Nucleus accumbens (tissue), 56 donors: ENCODE results near the gene UGP2.

ENCODE experiments used
- DNase-seq, 56 donors: peaks; one replicate each; lab custom pipeline; 2025; lab: John Stamatoyannopoulos, UW

The UGP2 gene

DNA sequence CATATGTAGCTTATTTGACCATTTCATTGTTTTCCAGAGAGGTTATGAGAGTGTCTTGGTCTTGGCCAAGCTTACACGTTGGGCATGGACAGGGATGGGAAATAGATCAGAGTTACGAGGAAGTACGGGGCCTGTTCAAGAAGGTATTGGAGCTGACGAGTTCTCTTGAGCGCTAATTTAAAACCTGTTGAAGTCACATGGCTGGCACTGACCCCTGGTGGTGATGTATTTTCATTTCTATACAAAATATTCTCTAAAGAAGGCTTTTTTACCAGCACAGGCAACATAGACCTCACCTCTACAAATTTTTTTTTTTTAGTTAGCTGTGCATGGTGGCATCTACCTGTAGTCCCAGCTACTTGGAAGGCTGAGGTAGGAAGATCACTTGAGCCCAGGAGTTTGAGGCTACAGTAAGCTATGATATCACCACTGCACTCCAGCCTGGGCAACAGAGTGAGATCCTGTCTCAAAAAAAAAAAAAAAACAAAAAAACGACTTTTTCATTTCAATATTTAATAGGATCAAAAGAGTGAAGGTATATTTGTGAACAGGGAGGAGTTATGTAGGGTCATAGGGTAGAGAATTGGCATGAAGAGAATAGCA, 19.6 kb downstream of the UGP2 start:
- DNase-seq, result peak in 15 of 56 donors; percentile 1 to 40 (median 14)

DNA sequence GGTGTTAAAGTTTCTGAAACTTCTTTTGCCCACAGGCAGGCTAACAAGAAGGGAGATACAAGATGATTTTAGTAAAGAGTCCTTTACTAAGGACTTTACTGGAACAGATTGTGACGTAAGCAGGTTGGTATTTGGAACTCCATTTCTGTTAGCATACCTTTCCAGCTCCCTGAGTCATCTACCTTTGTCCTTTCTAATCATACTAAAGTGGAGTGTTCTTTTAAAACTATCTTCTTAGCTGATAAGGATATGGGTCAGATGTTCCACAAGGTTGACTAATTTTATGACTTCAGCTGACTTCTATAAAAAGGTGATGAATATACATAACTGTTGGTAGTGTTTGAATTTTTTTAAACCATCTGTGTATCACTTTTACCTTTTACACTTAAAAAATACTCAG, 21.1 kb downstream of the UGP2 start:
- no peak for DNase-seq

- no peak for DNase-seq
These were observed 22.0 kb downstream of the UGP2 start for GRCh38 chr2:63863707-63864106.

DNA sequence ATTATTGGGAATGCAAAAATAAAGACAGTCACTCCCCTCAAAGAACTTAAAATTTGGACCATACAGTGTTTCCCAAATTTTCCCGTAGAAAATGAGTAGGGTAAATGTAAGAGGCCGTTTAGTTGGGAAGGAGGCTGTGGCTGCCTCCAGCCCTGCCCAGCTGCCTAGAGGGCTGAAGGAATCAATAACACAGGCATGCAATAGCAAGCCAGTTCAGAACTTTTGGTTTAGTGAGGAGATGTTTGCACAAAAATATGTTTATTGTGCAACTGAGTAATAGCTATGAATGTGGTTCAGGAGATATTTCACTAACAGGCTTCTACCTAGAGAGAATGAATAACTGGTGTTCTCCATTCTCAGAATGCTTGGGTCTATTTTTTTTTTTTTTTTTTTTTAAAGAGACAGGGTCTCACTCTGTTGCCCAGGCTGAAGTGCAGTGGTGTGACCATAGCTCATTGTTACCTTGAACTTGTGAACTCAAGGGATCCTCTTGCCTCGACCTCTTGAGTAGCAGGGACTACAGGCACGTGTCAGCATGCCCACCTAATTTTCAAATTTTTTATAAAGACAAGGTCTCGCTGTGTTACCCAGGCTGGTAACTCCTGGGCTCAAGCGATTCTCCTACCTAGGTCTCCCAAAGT, 23.6 kb downstream of the UGP2 start:
- DNase-seq, result no peak

DNA sequence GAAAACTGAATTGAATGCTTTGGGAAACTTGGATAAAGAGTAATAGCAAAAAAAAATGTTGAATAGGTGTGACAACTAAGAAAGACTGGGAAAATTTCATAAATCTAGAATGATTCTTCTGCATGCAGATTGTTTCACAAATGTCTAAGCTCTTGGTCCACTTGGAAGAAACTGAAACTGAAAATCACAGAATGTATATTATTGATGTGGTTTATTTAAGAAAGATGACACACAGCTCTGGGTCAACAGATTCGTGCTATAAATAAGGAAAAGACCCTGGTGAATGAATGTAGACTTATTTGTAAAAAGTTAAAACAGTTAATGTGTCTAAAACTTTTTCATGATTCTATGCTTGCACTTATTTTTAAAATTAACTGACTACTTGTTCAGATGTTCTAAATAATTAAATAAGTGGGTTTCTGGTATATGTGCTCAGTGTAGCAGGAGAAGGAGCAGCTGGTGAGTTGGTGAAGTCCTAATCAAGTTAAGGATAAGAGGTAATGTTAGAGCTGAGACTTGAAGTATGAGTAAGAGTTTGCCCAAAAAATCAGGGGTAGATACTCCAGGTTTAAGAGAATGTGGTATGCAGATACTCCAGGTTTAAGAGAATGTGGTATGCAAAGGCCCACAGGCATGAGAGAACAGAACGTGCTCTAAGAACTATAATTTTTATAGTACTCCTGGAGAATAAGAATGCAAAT, 24.5 kb downstream of the UGP2 start:
- DNase-seq, result no peak

DNA sequence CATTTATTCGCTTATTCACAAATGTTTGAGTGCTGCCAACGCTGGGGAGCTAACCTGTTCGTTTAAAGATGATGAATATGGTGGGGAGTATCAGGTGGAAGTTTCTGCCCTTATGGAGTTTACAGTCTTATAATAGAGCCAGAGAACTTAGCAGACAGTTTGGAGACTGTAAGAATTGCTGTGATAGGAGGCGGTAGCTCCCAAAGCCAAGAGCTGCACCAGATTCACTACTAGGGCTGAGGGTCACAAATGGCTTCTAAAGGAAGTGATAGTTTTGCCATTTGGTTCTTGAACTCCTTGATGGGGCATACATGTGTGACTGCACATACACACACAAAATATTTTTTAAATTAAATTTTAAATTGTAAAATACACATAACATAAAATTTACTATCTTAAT, 29.0 kb downstream of the UGP2 start:
- DNase-seq, result no peak

DNA sequence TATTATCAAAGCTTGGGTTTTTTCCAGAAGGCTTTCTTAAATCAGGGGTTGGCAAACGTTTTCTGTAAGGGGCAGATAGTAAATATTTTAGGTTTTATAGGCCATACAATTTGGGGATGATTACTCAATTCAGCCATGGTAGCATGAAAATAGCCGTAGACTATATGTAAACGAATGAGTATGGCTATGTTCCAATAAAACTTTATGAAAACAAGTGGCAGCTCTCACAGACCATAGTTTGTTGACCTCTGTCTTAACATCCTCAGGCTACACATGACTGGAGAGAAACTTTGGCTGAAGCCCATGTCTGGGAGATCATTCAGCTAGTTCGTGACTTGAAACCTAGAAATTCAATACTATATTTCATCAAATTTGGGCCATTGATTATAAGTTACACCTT, 30.2 kb downstream of the UGP2 start:
- DNase-seq, result no peak

GRCh38 chr2:63872571-63873328, 31.1 kb downstream of the UGP2 start:
- no peak for DNase-seq

- no peak for DNase-seq
These were observed 32.8 kb downstream of the UGP2 start for GRCh38 chr2:63874204-63875130.

DNA sequence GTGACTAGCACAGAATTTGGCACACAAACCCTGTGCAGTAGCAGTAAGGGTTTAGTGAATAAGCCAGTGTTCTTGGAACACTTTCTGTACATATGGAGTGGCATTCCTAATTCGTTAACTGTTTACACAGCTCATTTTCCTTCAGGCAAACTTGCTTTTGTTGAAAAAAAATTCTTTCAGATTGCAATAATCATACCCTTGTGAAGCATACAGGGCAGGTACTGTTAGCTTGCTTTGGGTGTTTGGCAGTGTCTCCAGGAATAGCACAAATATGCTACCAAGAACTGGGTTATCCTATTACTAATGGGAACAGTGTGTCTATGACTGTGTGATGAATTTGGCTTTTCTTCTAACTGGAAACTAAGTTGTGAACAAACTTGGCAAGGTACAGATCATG, 33.4 kb downstream of the UGP2 start:
- no peak for DNase-seq

GRCh38 chr2:63875559-63876245, 34.0 kb downstream of the UGP2 start:
- DNase-seq, result peak in 3 of 56 donors; percentile 2 to 12 (median 6)

DNA sequence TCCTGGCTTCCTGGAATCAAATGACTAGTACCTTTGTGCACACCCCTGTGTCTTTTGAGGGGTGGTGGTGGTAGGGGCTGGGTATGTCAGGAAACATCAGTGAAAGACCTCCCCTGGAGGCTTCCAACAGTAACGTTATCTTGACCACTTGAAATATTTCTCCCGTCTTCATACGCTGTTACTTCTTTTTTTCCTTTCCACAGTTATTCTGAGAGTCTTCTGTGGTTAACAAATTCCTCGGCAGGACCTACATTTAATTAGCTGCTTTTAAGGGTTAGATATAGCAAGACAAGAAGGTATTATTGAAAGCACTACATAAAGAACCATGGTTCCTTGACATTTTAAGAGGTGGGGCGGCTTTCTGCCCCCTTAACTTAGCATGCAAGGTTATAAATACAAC, 34.6 kb downstream of the UGP2 start:
- no peak for DNase-seq

- no peak for DNase-seq
These were observed 36.8 kb downstream of the UGP2 start for GRCh38 chr2:63878486-63878885.

GRCh38 chr2:63879876-63880433, 38.3 kb downstream of the UGP2 start:
- DNase-seq, result no peak

DNA sequence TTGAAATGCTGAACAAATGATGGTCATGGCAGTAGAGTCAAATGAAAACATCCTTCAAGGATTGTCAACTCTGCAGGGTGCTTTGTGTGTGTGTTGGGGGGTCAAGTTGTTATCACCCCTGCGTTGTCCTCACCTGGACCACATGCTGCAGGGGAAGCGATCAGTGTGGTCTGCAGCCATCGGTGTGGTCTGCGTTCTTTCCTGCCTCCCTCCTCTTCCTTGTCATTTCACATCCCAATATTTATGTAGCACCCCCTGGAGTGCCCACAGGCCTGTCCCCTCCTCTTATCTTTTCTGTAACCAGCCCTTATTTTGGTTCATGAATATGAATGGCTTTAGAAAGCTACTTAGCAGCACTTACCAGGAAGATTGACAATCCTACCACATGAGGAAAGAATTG, 38.9 kb downstream of the UGP2 start:
- DNase-seq, result no peak

DNA sequence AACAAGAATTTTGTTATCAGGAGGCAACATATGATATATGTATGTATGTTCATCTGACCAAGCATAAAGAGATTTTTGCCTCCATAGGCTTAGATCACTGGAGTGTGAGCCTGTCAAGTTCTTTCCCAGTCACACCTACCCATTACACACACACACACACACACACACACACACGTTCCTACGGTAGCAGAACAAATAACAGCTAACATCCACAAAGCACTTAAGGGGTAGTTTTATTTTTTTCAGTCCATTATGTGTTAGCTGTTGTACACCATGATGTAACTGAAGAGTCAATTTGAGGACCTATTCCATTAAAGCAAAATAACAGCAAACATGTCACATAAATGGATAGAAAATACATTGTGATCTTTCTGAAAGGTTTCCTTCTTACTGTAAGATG, 39.5 kb downstream of the UGP2 start:
- no peak for DNase-seq

DNA sequence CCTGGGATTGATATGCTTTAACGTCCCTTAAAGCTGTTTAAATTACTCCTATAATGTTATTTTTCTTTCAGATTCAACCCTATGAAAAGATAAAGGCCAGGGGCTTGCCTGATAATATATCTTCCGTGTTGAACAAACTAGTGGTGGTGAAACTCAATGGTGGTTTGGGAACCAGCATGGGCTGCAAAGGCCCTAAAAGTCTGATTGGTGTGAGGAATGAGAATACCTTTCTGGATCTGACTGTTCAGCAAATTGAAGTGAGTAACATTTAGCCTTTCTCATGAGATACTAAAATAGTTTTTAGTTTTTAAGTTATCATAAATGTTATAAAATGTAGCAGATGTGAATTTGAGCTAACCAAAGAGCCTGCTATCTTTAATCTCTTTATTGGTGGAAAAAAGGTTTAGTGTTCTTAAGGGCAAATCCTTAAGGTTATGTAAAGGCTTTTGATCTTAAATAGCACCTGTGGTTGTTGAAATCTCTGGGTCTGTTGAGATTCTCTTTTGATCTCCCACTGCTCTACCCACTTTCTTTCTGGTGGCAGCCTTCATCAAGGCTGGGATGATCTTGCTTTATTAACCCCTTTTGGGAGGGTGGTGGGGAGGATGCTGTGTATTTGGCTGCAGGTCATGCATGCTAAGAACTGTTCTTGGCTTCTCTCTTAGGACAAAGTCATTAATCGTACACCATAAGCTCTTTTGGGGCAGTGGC, 40.9 kb downstream of the UGP2 start:
- DNase-seq, result no peak

DNA sequence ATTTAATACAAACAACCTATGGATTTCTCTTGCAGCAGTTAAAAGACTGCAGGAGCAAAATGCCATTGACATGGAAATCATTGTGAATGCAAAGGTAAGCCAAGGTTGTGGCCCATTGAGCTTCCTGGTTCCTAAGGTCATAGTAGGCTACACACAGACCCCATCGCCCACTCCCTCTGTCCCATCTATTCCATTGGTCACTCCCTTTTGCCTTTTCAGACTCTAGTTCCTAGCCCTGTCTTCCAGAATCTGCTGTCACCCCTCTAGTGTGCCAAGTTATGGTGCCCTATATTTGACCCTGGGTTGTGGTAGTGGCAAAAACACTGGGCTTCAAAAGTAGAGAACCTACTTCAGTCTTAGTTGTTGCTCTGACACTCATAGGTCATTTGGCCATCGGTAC, 44.7 kb downstream of the UGP2 start:
- no peak for DNase-seq

DNA sequence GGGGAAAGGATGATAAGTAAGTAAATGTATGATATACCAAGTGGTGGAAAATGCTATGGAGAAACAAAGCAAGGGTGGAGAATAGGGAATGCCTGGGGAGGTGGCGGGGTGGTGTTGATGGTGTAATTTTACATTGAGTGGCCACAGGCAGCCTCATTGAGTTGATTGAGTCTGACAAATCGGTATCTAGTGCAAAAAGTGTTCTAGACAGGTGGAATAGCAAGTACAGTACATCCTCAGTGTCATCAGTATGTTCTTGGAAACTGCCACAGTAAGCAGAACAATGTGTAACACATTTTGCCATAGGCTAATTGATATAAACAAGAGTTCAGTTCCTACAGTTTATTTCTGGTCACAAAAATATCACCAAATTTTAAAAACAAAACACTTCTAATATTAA, 46.4 kb downstream of the UGP2 start:
- DNase-seq, result no peak
